Neural cell (in vitro differentiated cells): ENCODE data around the gene COASY. TPM values are rescaled to one million over a fixed set of nuclear protein-coding genes. Genes with fewer than 3 reads are reported as not detected.

Experiments used
- H2AFZ ChIP-seq: fragments of 200-600, 300-800 bp; sonication (generic), shearing (Covaris generic); 2 replicates; pipeline ENCODE4 v1.6.0; 2014; ENCODE audit warnings: low read depth, mild to moderate bottlenecking, antibody characterized with exemption, low read length, moderate library complexity
- H3F3A ChIP-seq: fragments of 200-600 bp; shearing (Covaris generic); 2 replicates; pipeline ENCODE4 v1.6.1; 2016; ENCODE audit warnings: mild to moderate bottlenecking, moderate library complexity, mixed read lengths, antibody characterized with exemption, low read length; ENCODE audit not compliant: insufficient read depth, poor library complexity, severe bottlenecking
- H3K27ac ChIP-seq: fragments of 200-600, 300-800 bp; sonication (generic), shearing (Covaris generic); 2 replicates; pipeline ENCODE4 v1.5.1; 2014; ENCODE audit warnings: mild to moderate bottlenecking, low read length, moderate library complexity
- H3K27me3 ChIP-seq: fragments of 300-800, 200-600 bp; sonication (generic), shearing (Covaris generic); 2 replicates; pipeline ENCODE4 v1.6.0; 2014; ENCODE audit warnings: mild to moderate bottlenecking, low read depth, low read length, moderate library complexity; ENCODE audit not compliant: insufficient read depth
- H3K36me3 ChIP-seq: fragments of 300-800, 200-600 bp; sonication (generic), shearing (Covaris generic); 2 replicates; pipeline ENCODE4 v1.5.1; 2014; ENCODE audit warnings: mild to moderate bottlenecking, antibody characterized with exemption, low read length, moderate library complexity; ENCODE audit not compliant: insufficient read depth
- H3K4me2 ChIP-seq: fragments of 300-800, 200-600 bp; sonication (generic), shearing (Covaris generic); 2 replicates; pipeline ENCODE4 v1.6.0; 2014; ENCODE audit warnings: mild to moderate bottlenecking, low read length
- H3K4me3 ChIP-seq: fragments of 300-800, 200-600 bp; sonication (generic), shearing (Covaris generic); 2 replicates; pipeline ENCODE4 v1.5.1; 2014; ENCODE audit warnings: mild to moderate bottlenecking, low read length, moderate library complexity
- H3K79me2 ChIP-seq: fragments of 200-600 bp; shearing (Covaris generic); replicated peaks from 2 replicates; pipeline ENCODE4 v1.6.0; 2014; ENCODE audit warnings: mild to moderate bottlenecking, low read length, moderate library complexity; ENCODE audit not compliant: insufficient read depth
- H3K9ac ChIP-seq: fragments of 300-800, 200-600 bp; sonication (generic), shearing (Covaris generic); 2 replicates; pipeline ENCODE4 v1.6.1; 2016; ENCODE audit warnings: mild to moderate bottlenecking, low read length, mixed read lengths
- H3K9me2 ChIP-seq: fragments of 200-600 bp; shearing (Covaris generic); 2 replicates; pipeline ENCODE4 v1.6.1; 2016; ENCODE audit warnings: mild to moderate bottlenecking, low read length, mixed read lengths; ENCODE audit not compliant: insufficient read depth
- H3K9me3 ChIP-seq: fragments of 200-600, 300-800 bp; sonication (generic), shearing (Covaris generic); 2 replicates; pipeline ENCODE4 v1.6.1; 2016; ENCODE audit warnings: mild to moderate bottlenecking, mixed run types, low read length, moderate library complexity, mixed read lengths
- H4K20me1 ChIP-seq: fragments of 200-600 bp; shearing (Covaris generic); 2 replicates; pipeline ENCODE4 v1.6.1; 2016; ENCODE audit warnings: mild to moderate bottlenecking, mixed run types; ENCODE audit not compliant: insufficient read depth
- CTCF ChIP-seq: fragments of 450-650 bp; IDR thresholded peaks from 2 replicates; pipeline ENCODE4 v1.5.1; 2014; ENCODE audit warnings: antibody characterized with exemption, mild to moderate bottlenecking, moderate library complexity; ENCODE audit not compliant: poor library complexity, severe bottlenecking
- EP300 ChIP-seq: fragments of 450-650 bp; conservative IDR thresholded peaks from 2 replicates; pipeline ENCODE4 v1.6.1; 2014; ENCODE audit warnings: antibody characterized with exemption, mild to moderate bottlenecking, moderate library complexity; ENCODE audit not compliant: poor library complexity, severe bottlenecking
- EZH2 ChIP-seq: fragments of 200-600, 300-800 bp; shearing (Covaris generic), sonication (generic); IDR thresholded peaks from 2 replicates; pipeline ENCODE4 v1.6.1; 2014; ENCODE audit warnings: antibody characterized with exemption, low read length, borderline replicate concordance, mild to moderate bottlenecking; ENCODE audit not compliant: insufficient read depth, poor library complexity, severe bottlenecking
- MXI1 ChIP-seq: fragments of 450-650 bp; conservative IDR thresholded peaks from 2 replicates; pipeline ENCODE4 v1.6.1; 2014; ENCODE audit warnings: antibody characterized with exemption, mild to moderate bottlenecking; ENCODE audit not compliant: poor library complexity, severe bottlenecking
- POLR2AphosphoS5 ChIP-seq: IDR thresholded peaks from 2 replicates; pipeline ENCODE4 v1.6.1; 2012
- RAD21 ChIP-seq: fragments of 450-650 bp; conservative IDR thresholded peaks from 2 replicates; pipeline ENCODE4 v1.6.1; 2014; ENCODE audit warnings: antibody characterized with exemption, mild to moderate bottlenecking, moderate library complexity
- REST ChIP-seq: IDR thresholded peaks from 2 replicates; pipeline ENCODE4 v1.6.1; 2012; ENCODE audit warnings: borderline replicate concordance
- SMC3 ChIP-seq: fragments of 450-650 bp; conservative IDR thresholded peaks from 2 replicates; pipeline ENCODE4 v1.6.1; 2014; ENCODE audit warnings: antibody characterized with exemption, mild to moderate bottlenecking, moderate library complexity; ENCODE audit not compliant: poor library complexity
- TAF1 ChIP-seq: IDR thresholded peaks from 2 replicates; pipeline ENCODE4 v1.6.1; 2012; ENCODE audit warnings: low read depth
- polyA plus RNA-seq: library from polyadenylated mRNA; depleted of rRNA; stranded (reverse); fragments of >200 nt; gene quantifications from 2 replicates; pipeline ENCODE4 v1.2.3, GENCODE V29; 2014

The COASY gene
- polyA plus RNA-seq, 1 donor from 2014 or later = 8.2 TPM

GRCh38 chr17:42579794-42580551, 18.0 kb downstream of the COASY start:
- Histone ChIP-seq H3K9me2 (no peaks in the 10 kb centered on the region), H3K4me3 (no peak overlapping the region), H4K20me1 (no peaks in the 10 kb centered on the region), H3K27me3 (no peaks in the 10 kb centered on the region), H3K27ac (no peak overlapping the region), H2AFZ (no peak overlapping the region), H3K36me3 (no peaks in the 10 kb centered on the region), H3F3A (no peaks in the 10 kb centered on the region), H3K79me2 (peaks cover 12% of the 10 kb centered on the region), H3K9ac (no peak overlapping the region), H3K9me3 (no peaks in the 10 kb centered on the region), H3K4me2 (no peak overlapping the region)
- TF ChIP-seq CTCF (no peak), EZH2 (no peak), EP300 (no peak), TAF1 (no peak), MXI1 (no peak), RAD21 (no peak), SMC3 (no peak), REST (no peak), POLR2AphosphoS5 (no peak)

- H2AFZ ChIP-seq = no peak overlapping the region
- peaks cover 3% of the 10 kb centered on the region for H3K79me2 ChIP-seq
- no peak for TF ChIP-seq RAD21
- no peak for TF ChIP-seq EP300
- TF ChIP-seq CTCF = no peak
- no peak for TF ChIP-seq MXI1
- no peak for TF ChIP-seq SMC3
- no peak for TF ChIP-seq EZH2
- TF ChIP-seq REST = no peak
- TF ChIP-seq TAF1 = no peak
- no peak for TF ChIP-seq POLR2AphosphoS5
- no peak overlapping the region for H3K4me2 ChIP-seq
- H3F3A ChIP-seq = no peaks in the 10 kb centered on the region
- H4K20me1 ChIP-seq = no peaks in the 10 kb centered on the region
- H3K4me3 ChIP-seq = no peak overlapping the region
- no peak overlapping the region for H3K27ac ChIP-seq
- no peaks in the 10 kb centered on the region for H3K9me2 ChIP-seq
- no peaks in the 10 kb centered on the region for H3K9me3 ChIP-seq
- no peak overlapping the region for H3K9ac ChIP-seq
- H3K27me3 ChIP-seq = no peaks in the 10 kb centered on the region
- no peaks in the 10 kb centered on the region for H3K36me3 ChIP-seq
Measured at GRCh38 chr17:42581744-42582270, 19.9 kb downstream of the COASY start.
